Left ventricle myocardium superior (tissue), 1 donor: Measurements from ENCODE around the gene PA2G4. TPM values are rescaled to one million over a fixed set of nuclear protein-coding genes. Genes with fewer than 3 reads are reported as not detected.
"Not testable (repeated sequence)": the region's sequence is repeated elsewhere in the genome, so short reads cannot be mapped to it uniquely, and the experiment has no call there.

Source experiments
- ATAC-seq: fragments of 200-7000 bp; cut with Tn5 transposase; one replicate; pipeline ENCODE4 v1.9.1; 2020; ENCODE audit warnings: mild to moderate bottlenecking, moderate library complexity
- DNase-seq: peaks from one replicate; pipeline ENCODE4 v3.0.0-alpha.2; 2020
- intact Hi-C: fragments of 100-400 bp; cut with micrococcal nuclease; formaldehyde crosslinking; loops from one replicate; pipeline ENCODE4 v1.11.0; 2022
- total RNA-seq: library from RNA; stranded (reverse); fragmentation: NEBNext Ultra II Directional; extraction: Animal tissue kit (Norgen Biotek cat#: 25700); gene quantifications from one replicate; pipeline ENCODE4 v1.2.1, GENCODE V29; 2021
- donor health status: DM: no; HTN: yes; CAD: no; lungs with severe emphysema.

The PA2G4 gene
- total RNA-seq, 1 donor from 2014 or later, result 77.1 TPM

DNA sequence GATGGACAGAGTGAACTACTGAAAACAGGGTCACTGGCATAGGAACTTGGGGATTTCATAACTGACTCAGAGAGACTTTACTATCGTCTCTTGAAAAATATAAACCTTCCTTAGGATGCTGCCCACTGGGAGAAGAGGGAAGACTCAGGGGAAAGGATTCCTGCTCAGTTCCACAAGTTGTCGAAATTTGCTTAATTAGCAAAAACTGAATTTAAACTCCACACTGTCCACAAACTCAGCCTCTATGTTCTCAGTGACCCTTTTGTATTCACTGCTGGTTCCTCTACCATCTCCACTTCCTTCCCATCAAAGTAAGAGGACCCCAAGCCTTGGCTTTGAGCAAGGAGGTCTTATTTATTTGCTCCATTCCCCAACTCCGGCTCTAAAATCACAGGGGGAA lies 40.9 kb downstream of the PA2G4 start:
- DNase-seq, result no peak
- intact Hi-C loops, result no loop called here
- ATAC-seq, result no peak

GRCh38 chr12:56146492-56147460 lies 42.4 kb downstream of the PA2G4 start:
- DNase-seq (no peak), ATAC-seq (peak; percentile 5)
- intact Hi-C loops, result no loop called here

DNA sequence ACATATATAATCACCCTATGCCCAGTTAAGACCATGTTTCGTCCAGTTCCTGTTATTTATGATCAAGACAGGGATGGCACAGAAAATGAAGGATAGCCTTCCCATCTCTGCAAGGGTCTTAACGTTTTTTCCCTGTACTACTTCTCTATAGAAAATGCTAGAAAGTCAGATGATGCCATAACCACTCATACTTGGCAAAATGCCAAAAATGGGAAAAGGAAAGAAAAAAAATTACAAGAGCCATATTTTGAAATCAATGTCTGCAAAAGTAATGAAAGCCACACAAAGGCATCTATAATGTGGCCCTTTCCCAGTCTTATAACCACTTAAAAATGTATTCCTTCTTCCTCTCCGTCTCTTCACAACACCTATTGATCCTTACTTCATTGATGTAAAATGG lies 46.2 kb downstream of the PA2G4 start:
- DNase-seq (no peak), ATAC-seq (no peak)
- intact Hi-C loops, result no loop called here

DNA sequence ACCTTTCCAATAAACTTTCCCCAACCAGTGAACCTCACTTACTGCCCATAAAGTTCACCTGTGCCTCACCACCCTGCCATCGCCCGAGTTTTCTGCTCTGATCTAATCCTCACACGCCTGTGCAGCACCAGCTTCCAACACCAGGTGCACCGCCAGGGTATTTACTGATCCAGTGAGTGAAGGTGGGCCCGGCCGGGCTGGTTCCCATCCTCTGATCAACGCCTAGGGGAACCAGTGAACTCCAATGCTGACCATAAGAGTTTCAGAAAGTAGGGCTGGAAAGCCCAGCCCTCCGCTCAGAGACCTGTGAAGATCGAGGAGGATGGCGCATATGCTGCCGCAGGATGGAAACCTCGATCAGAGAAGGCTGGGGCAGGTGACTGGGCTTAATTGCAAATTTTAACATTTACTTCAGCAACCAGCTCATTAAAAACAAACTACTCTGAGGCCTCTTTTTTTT lies 47.3 kb downstream of the PA2G4 start:
- peak; percentile 36 for ATAC-seq
- intact Hi-C loops, result no loop called here
- DNase-seq, result peak; percentile 49

- peak; percentile 96 for ATAC-seq
- peak; percentile 97 for DNase-seq
- intact Hi-C loops, result no loop called here
These were observed 47.9 kb downstream of the PA2G4 start, which contains the start of gene MYL6B for GRCh38 chr12:56152132-56152755. TSS of gene MYL6B (plus strand) at chr12:56152587. CDS start at chr12:56153919, 1,332 bp downstream.

DNA sequence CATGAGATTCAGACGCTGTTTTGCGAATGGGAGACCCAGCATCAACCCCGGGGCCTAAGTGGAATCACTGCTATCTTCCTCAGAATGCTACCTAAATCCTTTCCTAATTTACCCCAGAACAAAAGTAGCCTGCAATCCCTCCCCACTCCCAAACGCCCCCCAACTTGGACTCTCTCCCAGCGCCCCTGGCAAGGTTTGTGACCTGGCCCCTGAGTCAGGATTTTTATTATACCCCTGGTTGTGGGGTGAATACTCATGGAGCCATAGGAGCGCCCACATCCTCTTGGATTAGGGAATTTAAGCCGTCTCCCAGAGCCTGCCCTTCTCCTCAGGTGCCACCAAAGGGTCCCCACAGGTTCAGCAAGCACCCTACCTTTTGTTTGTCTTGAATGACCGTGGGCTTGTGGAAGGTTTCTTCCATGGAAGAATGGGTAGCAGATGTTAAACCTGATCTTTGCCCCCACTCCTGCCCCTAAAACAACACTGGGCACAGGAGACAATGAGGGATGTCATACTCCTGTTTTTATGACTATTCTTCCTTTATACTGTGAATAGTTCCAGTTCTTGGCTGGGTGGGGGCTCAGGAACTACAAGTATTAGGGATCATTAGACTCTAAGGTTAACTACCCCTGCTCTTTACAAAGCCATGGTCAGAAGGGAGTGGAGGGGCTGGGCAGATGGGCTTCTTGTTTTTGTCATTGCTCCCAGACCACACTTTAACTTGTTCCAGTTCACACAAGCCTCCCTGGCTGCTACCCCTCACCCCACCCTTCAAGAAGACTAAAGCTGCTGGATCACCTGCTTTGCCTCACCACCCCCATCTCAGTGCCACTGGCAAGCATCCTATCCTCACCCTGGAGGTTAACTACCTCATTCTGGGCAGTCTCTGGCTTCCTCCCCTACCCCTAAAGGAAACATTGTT lies 48.7 kb downstream of the PA2G4 start:
- ATAC-seq, result no peak
- DNase-seq, result no peak
- intact Hi-C loops, result no loop called here

- no peak for DNase-seq
- no peak for ATAC-seq
- intact Hi-C loops, result no loop called here
These were observed 49.3 kb downstream of the PA2G4 start for GRCh38 chr12:56153678-56154065.

GRCh38 chr12:56154246-56154771 lies 50.0 kb downstream of the PA2G4 start:
- intact Hi-C loops, result no loop called here
- ATAC-seq (no peak), DNase-seq (no peak)

DNA sequence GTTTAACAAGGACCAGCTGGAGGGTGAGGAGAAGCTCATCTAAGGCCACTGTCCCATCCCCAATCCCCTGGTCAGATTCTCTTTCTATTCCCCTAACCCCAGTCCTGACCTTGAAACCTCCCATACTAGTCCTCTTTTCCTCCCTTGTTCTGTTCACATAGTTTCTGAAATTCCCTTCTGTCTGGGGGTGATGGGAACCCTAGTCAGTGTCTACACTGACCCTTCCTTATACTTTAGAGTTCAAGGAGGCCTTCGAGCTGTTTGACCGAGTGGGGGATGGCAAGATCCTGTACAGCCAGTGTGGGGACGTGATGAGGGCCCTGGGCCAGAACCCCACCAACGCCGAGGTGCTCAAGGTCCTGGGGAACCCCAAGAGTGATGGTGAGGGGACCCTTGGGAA lies 50.5 kb downstream of the PA2G4 start:
- DNase-seq, result no peak
- no peak for ATAC-seq
- intact Hi-C loops, result no loop called here

DNA sequence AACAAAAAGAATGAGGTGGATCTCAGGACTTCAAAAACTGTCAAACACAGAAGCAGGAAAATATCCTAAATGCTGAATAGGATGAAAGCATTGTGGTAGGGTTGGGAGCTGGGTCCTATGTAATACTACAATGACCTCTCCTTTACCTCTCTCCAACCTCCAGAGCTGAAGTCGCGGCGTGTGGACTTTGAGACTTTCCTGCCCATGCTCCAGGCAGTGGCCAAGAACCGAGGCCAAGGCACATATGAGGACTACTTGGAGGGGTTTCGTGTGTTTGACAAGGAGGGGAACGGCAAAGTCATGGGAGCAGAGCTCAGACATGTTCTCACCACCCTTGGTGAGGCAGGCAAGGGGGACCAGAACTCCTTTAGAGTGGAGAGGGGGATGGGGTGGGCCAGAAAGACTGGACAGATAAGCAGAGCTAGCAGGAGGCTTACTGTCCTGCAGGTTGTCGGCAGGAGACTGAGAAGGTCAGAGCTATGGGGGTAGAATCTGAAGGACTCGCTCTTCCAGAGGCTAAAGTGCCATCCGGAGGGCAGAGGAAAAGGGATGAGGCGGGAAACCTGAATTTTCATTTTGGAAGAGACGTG lies 51.0 kb downstream of the PA2G4 start:
- DNase-seq, result no peak
- intact Hi-C loops, result no loop called here
- no peak for ATAC-seq

DNA sequence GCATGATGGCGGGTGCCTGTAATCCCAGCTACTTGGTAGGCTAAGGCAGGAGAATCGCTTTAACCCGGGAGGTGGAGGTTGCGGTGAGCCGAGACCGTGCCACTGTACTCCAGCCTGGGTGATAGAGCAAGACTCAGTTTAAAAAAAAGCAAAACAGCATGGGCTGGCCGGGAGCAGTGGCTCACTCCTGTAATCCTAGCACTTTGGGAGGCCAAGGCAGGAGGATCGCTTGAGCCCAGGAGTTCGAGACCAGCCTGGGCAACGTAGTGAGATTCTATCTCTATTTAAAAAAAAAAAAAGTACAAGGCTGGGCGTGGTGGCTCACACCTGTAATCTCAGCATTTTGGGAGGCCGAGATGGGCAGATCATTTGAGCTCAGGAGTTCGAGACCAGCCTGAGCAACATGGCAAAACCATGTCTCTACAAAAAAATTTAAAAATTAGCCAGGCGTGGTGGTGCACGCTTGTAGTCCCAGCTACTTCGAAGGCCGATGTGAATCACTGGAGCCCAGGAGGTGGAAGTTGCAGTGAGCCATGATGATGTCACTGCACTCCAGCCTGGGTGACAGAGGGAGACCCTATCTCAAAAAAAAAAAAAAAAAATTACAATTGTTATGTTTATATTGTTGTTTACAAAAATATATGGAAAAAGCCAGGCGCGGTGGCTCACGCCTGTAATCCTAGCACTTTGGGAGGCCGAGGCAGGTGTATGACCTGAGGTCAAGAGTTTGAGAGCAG lies 52.3 kb downstream of the PA2G4 start:
- intact Hi-C loops, ATAC-seq, DNase-seq: not testable (repeated sequence)

DNA sequence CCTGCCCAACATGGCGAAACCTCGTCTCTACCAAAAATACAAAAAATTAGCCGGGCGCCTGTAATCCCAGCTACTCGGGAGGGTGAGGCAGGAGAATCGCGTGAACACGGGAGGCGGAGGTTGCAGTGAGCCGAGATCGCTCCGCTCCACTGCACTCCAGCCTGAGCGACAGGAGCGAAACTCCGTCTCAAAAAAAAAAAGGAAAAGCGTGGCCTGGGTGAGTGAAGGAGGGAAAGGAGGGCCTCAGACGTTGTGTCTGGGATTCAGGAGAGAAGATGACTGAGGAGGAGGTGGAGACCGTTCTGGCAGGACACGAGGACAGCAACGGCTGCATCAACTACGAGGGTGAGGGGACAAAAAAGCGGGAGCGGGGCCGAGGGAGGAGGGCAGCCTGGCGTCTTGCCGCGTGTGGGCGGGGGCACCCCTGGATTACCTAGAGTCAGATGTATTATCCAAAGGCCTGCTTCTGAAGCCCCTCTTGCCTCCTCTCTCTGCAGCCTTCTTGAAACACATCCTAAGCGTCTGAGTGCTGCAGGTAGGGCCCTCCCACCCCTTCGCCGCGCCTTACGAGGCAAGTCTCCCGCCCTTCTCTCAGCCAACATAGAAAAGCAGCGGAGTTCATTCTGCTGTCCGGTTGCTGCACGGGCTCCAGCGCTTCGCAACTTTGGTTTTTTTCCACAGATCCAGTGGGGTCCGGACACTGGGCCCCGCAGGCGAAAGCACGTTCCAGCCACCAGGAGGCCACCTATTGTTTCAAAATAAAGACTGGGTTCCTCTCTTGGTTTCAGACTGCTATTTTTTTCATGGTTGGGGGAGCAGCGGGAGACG lies 53.1 kb downstream of the PA2G4 start:
- intact Hi-C loops, result no loop called here
- ATAC-seq (peak; percentile 55), DNase-seq (peak; percentile 78)

- intact Hi-C loops, result no loop called here
- peak; percentile 92 for DNase-seq
- ATAC-seq, result peak; percentile 90
These were observed 53.9 kb downstream of the PA2G4 start, which contains the start of gene MYL6 for GRCh38 chr12:56158029-56158925. TSS of gene MYL6 (plus strand) at chr12:56158359. CDS start at chr12:56158402, 43 bp downstream.

GRCh38 chr12:56158926-56159461 lies 54.6 kb downstream of the PA2G4 start:
- DNase-seq, result peak; percentile 86
- intact Hi-C loops, result no loop called here
- ATAC-seq, result peak; percentile 78

GRCh38 chr12:56159482-56160192 lies 55.3 kb downstream of the PA2G4 start:
- ATAC-seq (no peak), DNase-seq (no peak)
- intact Hi-C loops, result no loop called here
